Measurements from ENCODE around the gene PLEKHB1. TPM values are rescaled to one million over a fixed set of nuclear protein-coding genes. Genes with fewer than 3 reads are reported as not detected.

Gene PLEKHB1
- total RNA-seq, 1 experiment from 2014 or later = 6.6 TPM

GRCh38 chr11:73660497-73661034 is 14.2 kb downstream of the PLEKHB1 start:
- H3K4me3 ChIP-seq (ENCODE audit: low read depth in 2 of 2, low read length in 2 of 2) = peak overlapping the region in 1 of 2 experiments; percentile 36; a peak in 1 of 4 replicates
- no peak for TF ChIP-seq CTCF (IDR thresholded peaks at IDR 0.05)
- TF ChIP-seq REST (IDR thresholded peaks at IDR 0.05; ENCODE audit: insufficient read depth in 1 of 2, low read depth in 2 of 2, low read length in 1 of 2) = no peak
- TF ChIP-seq TCF7L2 (IDR thresholded peaks at IDR 0.05; ENCODE audit: low read depth, low read length) = no peak
- TF ChIP-seq SIN3A (IDR thresholded peaks at IDR 0.05; ENCODE audit: borderline replicate concordance, insufficient read depth, low read depth, low read length) = no peak
- no peak for TF ChIP-seq POLR2AphosphoS5 (IDR thresholded peaks at IDR 0.05; ENCODE audit: low read depth, low read length)
- no TSS peak for BruUV-seq (replicated peaks)
- ChIA-PET CTCF (interaction anchor here (0.6 to 4.2 kb wide), 12 partner anchors 19 to 264 kb away, joined by 3 to 38 read pairs (median 5); no protein-coding TSS in a partner anchor), POLR2A (interaction anchor here (0.6 kb wide), 2 partner anchors 34 to 94 kb away, joined by 3 to 13 read pairs; no protein-coding TSS in a partner anchor)
- in situ Hi-C loops (cut with HindIII; ENCODE audit: low pct_unique_long_range_greater_than_20kb, low sequenced_read_pairs) (no loop called here), intact Hi-C loops (cut with micrococcal nuclease; ENCODE audit: unreplicated experiment) (loop anchor here (2.0 to 5.0 kb wide), 3 partner anchors 36 to 258 kb away; no protein-coding TSS in a partner anchor)
- DNase-seq (ENCODE audit: low read depth, low spot score) (no peak), ATAC-seq (peak; percentile 10)
- H3K27me3 ChIP-seq (ENCODE audit: control insufficient read depth, insufficient read depth, low read length) = no peaks in the 10 kb centered on the region
- no peaks in the 10 kb centered on the region for H3K36me3 ChIP-seq (ENCODE audit: control insufficient read depth, insufficient read depth, low read length)
- no peak overlapping the region for H3K27ac ChIP-seq (ENCODE audit: low read length)
- no peaks in the 10 kb centered on the region for H3K9me3 ChIP-seq (ENCODE audit: control insufficient read depth, insufficient read depth, low read depth, low read length)
- H3K4me1 ChIP-seq (ENCODE audit: control insufficient read depth, insufficient read depth, low read length) = no peaks in the 10 kb centered on the region

GRCh38 chr11:73661035-73661628 is 14.8 kb downstream of the PLEKHB1 start:
- ChIA-PET POLR2A (interaction anchor here (0.6 kb wide), 1 partner anchor 35 kb away, joined by 13 read pairs; no protein-coding TSS in a partner anchor), CTCF (interaction anchor here (0.7 to 4.2 kb wide), 11 partner anchors 20 to 265 kb away, joined by 3 to 38 read pairs (median 5); no protein-coding TSS in a partner anchor)
- intact Hi-C loops (cut with micrococcal nuclease; ENCODE audit: unreplicated experiment) (loop anchor here (2.0 to 5.0 kb wide), 3 partner anchors 36 to 259 kb away; no protein-coding TSS in a partner anchor), in situ Hi-C loops (cut with HindIII; ENCODE audit: low pct_unique_long_range_greater_than_20kb, low sequenced_read_pairs) (no loop called here)
- no TSS peak for BruUV-seq (replicated peaks)
- Histone ChIP-seq H3K4me3 (ENCODE audit: low read depth in 2 of 2, low read length in 2 of 2) (peak overlapping the region; percentile 7 to 36; a peak in 2 of 4 replicates), H3K36me3 (ENCODE audit: control insufficient read depth, insufficient read depth, low read length) (no peaks in the 10 kb centered on the region), H3K27ac (ENCODE audit: low read length) (peak overlapping the region; percentile 49; the same call in 1 of the 2 replicates), H3K27me3 (ENCODE audit: control insufficient read depth, insufficient read depth, low read length) (no peaks in the 10 kb centered on the region), H3K9me3 (ENCODE audit: control insufficient read depth, insufficient read depth, low read depth, low read length) (no peaks in the 10 kb centered on the region), H3K4me1 (ENCODE audit: control insufficient read depth, insufficient read depth, low read length) (no peaks in the 10 kb centered on the region)
- DNase-seq (ENCODE audit: low read depth, low spot score) = peak; percentile 65
- TF ChIP-seq TCF7L2 (IDR thresholded peaks at IDR 0.05; ENCODE audit: low read depth, low read length) (no peak), CTCF (IDR thresholded peaks at IDR 0.05) (peak; percentile 98), REST (IDR thresholded peaks at IDR 0.05; ENCODE audit: insufficient read depth in 1 of 2, low read depth in 2 of 2, low read length in 1 of 2) (peak in 1 of 2 experiments; percentile 11; a peak in 1 of 4 replicates), POLR2AphosphoS5 (IDR thresholded peaks at IDR 0.05; ENCODE audit: low read depth, low read length) (no peak; the same call in 1 of the 2 replicates), SIN3A (IDR thresholded peaks at IDR 0.05; ENCODE audit: borderline replicate concordance, insufficient read depth, low read depth, low read length) (0 out of 2 replicates have a peak, but pooled peaks have one; percentile 36)
- peak; percentile 97 for ATAC-seq
